ENCODE measurements around the gene TNIP2. TPM values are rescaled to one million over a fixed set of nuclear protein-coding genes. Genes with fewer than 3 reads are reported as not detected.

The TNIP2 gene
- total RNA-seq (2014; rRNA removed; shearing (Covaris generic)), result 67.5 and 74.0 TPM in 2 replicates

DNA sequence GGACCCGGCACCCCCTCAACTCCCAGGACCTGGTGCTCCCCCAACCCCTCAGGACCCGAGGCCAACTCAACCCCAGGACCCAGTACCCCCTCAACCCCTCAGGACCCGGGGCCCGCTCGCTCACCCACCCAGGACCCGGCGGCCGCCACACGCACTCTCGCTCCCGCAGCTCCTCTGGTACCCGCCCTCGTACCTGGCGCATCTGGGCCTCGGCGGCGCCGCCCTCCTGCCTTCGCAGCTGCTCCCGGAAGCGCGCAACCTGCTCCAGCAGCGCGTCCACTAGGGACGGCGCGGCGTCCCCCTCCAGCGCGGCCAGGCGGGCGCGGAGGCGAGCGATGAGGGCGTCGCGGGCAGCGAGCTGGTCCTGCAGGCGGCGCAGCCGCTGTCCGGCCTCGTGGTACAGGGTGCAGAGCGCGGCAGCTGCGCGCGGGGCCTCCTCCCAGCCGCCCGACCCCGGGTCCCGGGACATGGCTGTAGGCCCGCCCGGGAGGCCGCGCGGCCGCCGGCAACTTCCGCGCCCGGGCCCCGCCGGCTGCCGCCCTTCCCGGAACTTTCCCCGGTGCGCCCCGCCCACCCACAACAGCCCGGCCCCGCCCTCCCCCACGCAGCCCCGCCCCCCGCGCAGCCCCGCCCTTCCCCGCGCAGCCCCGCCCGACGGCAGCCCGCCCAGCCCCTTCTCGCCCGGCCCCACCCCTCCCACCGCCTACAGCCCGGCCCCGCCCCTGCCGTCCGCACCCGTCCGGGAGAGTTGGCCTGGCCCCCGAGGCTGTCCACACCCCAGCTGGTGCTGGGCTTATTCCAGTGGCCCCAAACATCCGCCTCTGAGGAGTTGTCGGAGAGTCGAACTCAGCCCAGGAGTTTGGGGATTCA is at the start of gene TNIP2:
Gene TNIP2 (minus strand): TSS at position 516 of the 870 bp plus-strand sequence. CDS start 47 bp downstream, at position 469.
- peak; percentile 55 for DNase-seq (ENCODE audit: low spot score)

DNA sequence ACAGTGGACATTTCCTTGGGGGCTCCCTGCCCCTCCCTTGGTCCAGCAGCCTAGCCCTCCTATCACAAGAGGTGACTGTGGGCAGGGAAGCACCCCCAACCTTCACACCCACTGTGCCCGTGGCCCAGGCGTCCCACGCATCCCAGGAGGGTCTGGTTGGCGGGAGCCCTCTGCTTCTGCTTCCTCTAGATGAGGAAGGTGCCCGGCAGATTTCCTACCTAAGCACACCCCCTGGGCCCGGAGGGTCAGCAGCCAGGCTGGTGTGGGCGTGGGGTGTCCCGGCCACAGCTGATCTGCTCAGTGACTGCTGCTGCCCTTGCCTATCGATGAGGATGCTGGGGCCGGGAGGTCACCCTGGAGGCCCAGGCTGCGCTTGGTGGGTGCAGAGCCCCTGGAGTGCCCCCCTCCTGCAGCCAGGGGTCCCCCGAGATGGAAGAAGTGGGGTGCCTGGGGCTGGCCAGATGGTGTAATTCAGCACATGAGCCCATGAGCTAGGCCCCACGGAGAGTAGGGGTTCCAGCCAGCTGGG is 48.9 kb upstream of the TNIP2 start:
- no peak for DNase-seq (ENCODE audit: low spot score)

DNA sequence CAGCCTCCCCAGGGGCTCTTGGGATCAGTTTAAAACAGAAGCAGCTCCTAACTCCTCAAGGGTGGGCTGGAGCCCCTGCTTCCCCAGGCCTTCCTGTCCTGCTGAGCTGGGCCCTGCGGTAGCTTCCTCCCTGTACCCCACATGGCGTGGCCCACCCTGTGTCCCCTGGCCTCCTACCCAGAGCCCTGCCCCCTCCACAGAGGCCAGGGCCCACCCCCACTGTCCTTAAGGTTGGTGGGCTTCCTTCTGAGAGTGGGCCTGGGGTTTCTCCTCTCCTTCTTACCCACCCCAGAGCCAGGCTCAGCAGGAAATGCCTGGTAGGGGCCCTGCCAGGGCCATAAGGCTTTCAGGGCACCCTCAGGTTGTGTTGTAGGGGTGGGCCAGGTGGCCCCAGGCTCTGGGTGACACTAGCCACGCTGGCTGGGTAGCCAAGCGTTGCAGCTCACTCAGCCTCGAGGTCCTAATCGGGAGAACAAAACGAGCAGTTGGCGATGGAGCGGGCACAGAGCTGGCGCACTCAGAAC is 48.4 kb upstream of the TNIP2 start:
- no peak for DNase-seq (ENCODE audit: low spot score)

DNA sequence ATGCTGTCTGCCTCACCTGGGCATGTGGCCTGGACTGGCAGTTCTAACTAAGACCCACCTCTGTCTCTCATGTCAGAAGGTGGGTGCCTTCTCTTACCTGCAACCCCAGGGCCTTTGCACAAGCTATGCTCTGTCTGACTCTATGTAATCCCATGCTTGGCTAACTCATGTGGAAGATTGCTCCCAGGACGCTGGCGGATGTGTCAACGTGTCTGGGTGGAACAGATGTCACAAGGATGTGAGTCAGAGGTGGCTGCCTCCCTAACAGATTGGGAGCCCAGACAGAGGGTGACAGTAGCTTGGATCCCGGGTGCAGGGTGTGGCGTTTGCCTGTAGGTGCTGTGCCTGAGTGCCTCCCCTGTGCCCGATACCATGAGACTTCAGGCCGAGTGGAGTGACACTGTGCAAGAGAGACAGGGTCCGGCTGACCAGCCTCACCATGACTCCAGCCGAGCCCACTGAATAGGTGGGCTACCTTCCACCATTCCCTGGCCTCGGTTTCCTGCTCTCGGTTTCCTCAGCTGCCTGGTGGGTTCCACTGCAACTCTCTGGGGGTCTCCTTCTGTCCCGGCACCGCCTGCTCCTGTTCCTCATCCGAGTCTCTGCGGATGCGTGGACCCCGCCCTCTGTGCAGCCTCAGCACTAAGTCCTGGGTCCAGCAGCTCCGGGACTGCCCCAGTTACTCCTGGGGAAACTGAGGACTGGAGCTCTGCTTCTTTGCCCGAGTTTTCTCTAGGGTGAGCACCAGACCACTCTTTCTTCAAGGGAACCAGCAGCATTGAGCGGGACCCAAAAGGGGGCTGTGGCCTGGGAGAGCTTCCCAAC is 47.7 kb upstream of the TNIP2 start:
- peak; percentile 74 for DNase-seq (ENCODE audit: low spot score)

- DNase-seq (ENCODE audit: low spot score), result no peak
Observed at GRCh38 chr4:2802618-2803531, 46.7 kb upstream of the TNIP2 start.

- DNase-seq (ENCODE audit: low spot score), result peak; percentile 72
Observed at GRCh38 chr4:2800691-2801596, 44.8 kb upstream of the TNIP2 start.

DNA sequence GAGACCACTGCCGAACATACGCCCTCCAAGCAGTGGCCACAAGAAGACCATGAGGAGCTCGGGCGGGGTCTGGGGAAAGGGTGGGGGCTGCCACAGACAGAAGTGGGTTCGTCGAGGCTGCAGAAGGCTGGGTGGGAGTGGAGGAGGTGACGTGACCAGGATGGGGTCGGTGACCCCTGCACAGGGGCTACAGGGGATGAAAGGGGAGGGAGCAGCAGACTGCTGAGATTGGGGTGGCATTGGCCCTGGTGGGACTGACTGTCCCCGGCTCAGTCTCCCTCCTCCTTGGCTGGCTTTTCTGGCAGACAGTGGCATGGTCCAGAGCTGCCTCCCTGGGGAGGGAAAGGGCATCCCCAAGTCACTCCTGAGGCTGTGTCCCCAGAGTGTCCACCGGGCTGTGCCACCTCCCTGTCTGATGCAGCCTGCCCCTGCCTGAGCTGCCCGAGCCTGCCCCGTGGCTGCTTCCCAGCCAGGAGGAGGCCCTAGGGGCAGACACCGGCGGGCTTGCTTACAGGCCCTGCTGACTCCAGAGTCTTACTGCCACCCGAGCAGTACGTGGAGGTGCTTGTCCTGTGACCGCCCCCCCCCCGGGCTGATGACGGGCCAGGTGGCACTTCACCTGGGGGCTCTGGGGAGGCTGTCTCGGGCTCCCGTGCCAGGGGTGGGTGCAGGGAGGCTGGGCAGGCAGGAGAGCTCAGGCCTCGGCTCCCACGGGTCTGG is 44.0 kb upstream of the TNIP2 start:
- no peak for DNase-seq (ENCODE audit: low spot score)

- DNase-seq (ENCODE audit: low spot score), result no peak
Observed at GRCh38 chr4:2799224-2799911, 43.2 kb upstream of the TNIP2 start.

- peak; percentile 87 for DNase-seq (ENCODE audit: low spot score)
Observed at GRCh38 chr4:2798399-2799223, 42.5 kb upstream of the TNIP2 start.

GRCh38 chr4:2797545-2798305 is 41.6 kb upstream of the TNIP2 start:
- DNase-seq (ENCODE audit: low spot score), result no peak

- DNase-seq (ENCODE audit: low spot score), result no peak
Observed at GRCh38 chr4:2796849-2797544, 40.9 kb upstream of the TNIP2 start.

DNA sequence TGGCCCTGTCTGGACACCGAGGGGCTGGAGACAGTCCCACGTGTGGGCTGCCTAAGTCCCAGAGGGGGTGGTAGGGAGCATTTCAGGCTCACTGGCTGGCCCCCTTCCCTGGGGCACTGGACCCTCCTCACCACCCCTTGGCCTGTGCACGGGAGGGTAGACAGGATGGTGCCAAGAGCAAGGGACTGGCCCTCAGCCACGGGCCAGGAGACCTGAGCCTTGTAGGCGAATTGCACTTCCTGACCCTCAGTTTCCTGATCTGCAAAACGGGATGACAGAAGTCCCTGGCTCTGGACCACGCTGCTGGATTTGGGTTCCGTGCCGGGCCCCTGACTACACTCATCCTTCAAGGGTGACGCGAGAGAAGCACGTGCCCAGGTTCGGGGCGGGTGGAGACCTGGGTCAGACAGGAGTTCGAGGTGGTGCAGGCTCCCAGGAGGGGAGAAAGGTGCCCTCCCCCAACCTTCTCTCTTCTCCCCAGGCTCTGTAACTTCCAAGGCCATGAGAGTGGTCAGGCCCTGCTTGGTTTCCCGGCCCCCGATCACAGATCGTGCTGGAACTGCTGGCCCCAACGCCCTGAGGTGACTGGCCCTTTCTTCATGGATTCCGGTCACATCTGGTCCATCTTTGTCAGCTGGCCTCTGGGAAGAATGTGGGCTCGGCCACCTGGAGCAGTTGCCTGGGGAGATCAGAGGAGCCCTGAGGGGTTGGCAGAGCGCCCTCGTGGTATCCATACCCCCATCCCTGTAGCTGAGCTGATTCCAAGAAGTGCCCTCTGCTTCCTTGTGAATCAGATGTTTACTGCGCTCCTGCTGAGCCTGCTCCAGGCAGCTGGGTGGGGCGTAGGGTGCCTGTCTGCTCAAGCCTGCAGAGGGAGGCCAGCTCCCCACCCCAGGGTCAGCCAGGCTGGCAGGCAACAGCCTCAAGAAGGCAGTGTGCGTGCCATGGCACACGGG is 40.0 kb upstream of the TNIP2 start:
- DNase-seq (ENCODE audit: low spot score), result peak; percentile 98

DNA sequence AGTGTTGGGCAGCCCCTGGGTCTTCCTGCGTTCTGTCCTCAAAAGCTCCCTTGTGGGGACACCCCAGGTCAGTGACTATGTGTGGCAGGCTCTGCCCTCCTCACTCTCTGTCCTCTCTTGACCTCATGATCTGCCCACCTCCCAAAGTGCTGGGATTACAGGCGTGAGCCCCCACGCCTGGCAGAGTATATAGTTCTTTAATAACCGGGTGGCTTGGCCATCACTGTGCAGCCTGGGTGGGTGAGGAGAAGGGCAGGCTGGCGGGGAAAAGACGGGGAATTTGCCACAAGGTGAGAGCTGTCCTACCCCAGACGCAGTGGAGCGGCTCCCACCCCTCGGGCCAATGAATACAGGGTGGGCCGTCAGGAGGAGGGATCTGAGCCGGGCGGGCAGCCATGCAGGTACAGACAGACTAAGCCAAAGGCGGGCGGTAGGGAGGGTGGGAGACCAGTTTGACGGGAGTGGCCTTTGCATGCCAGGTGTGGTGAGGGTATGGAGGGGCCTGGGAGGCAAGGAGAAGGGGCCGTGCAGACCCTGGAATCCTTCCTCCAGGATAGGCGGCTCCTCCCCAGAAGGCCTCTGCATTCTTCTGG is 39.3 kb upstream of the TNIP2 start:
- DNase-seq (ENCODE audit: low spot score), result no peak

DNA sequence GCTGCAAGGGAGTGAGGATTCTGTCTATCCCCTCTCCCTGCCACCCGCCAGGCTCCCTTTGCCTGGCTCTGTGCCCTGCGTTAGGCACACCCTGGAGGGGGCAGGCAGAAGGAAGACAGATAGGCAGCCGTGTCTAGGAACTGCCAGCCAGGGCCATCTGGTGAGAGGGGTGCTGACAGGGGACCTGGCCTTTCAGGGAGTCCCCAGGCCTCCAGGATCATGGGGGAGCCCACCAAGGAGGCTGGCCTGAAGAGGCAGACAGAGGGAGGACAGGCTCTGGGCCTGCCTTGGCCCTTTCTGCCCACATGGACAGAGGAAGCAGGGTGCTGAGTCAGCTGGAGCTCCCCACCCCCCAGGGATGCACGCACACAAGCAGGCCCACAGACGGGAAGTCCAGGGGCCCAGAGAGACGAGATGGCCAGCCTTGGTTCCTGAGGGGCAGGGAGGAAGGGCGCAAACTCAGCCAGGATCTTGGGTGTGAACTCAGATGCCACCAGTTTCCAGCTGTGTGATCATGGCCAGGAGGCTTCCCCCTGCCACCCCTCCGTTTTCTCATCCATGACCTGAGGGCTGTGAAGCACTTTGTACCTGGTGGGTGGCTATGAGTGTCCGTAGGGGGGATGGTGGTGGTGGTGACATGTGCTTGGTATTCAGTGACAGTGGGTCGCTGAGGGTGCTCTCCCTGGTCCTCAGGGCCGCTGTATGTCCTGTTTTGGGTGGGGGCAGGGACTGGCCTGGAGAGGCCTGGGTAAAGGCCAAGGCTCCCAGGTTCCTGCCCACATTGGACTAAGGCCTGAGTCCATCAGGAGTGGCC is 38.6 kb upstream of the TNIP2 start:
- DNase-seq (ENCODE audit: low spot score), result peak; percentile 73
